Measurements from ENCODE around the gene CELF2. TPM values are rescaled to one million over a fixed set of nuclear protein-coding genes. Genes with fewer than 3 reads are reported as not detected.

Gene CELF2
- total and polyA plus RNA-seq, 2 donors from 2014 or later = 1.7 to 39.2 TPM

DNA sequence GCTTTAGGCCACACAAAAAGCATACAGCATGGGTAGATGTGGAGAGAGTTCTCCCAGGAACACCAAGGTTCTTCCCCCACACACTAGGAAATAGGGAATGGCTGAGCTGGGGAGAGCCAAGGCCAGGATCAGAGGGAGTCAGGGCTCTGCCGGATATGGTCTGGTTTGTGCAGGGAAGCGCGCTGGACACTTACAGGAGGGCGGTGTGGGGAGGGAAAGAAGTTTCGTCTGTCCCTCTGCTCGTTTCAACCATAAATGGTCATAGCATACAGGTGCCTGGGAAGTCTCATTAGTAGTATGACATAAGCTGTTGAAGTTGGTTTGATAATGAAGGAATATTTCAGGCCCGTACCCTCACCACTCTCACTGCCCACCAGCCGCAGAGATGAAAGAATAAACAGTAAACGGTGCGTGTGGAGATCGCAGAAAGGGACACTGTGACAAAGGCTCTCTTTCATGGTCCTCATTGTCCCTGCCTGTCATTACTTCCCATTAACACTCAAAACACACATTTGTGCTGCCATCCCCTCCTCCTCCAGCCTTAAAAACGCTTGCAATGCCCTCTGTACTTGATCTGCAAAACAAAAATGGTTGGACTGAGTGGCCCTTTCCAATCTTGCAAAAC is 207.2 kb downstream of the CELF2 start:
- Histone ChIP-seq H3K27ac (ENCODE audit: low read depth in 2 of 2, low read length in 2 of 2) (no peak overlapping the region), H3K9me3 (ENCODE audit: control insufficient read depth in 2 of 3, insufficient read depth in 1 of 3, low read length in 3 of 3) (no peaks in the 10 kb centered on the region), H3K36me3 (ENCODE audit: control insufficient read depth in 2 of 3, insufficient read depth in 3 of 3, low read length in 3 of 3) (no peaks in the 10 kb centered on the region), H3K4me3 (ENCODE audit: low read length in 3 of 3) (no peak overlapping the region), H3K27me3 (ENCODE audit: control insufficient read depth, insufficient read depth, low read length) (no peaks in the 10 kb centered on the region), H3K4me1 (ENCODE audit: control insufficient read depth in 2 of 3, insufficient read depth in 2 of 3, low read depth in 1 of 3, low read length in 3 of 3) (no peaks in the 10 kb centered on the region), H3K9ac (ENCODE audit: low read length in 3 of 3) (no peak overlapping the region)
- no peak for DNase-seq
- TF ChIP-seq, protein P1, sequence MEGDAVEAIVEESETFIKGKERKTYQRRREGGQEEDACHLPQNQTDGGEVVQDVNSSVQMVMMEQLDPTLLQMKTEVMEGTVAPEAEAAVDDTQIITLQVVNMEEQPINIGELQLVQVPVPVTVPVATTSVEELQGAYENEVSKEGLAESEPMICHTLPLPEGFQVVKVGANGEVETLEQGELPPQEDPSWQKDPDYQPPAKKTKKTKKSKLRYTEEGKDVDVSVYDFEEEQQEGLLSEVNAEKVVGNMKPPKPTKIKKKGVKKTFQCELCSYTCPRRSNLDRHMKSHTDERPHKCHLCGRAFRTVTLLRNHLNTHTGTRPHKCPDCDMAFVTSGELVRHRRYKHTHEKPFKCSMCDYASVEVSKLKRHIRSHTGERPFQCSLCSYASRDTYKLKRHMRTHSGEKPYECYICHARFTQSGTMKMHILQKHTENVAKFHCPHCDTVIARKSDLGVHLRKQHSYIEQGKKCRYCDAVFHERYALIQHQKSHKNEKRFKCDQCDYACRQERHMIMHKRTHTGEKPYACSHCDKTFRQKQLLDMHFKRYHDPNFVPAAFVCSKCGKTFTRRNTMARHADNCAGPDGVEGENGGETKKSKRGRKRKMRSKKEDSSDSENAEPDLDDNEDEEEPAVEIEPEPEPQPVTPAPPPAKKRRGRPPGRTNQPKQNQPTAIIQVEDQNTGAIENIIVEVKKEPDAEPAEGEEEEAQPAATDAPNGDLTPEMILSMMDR (IDR thresholded peaks at IDR 0.05; ENCODE audit: borderline replicate concordance, extremely low read depth, insufficient read depth) = no peak
- FAIRE-seq = no peak
- intact Hi-C loops (cut with DNase I) = no loop called here

DNA sequence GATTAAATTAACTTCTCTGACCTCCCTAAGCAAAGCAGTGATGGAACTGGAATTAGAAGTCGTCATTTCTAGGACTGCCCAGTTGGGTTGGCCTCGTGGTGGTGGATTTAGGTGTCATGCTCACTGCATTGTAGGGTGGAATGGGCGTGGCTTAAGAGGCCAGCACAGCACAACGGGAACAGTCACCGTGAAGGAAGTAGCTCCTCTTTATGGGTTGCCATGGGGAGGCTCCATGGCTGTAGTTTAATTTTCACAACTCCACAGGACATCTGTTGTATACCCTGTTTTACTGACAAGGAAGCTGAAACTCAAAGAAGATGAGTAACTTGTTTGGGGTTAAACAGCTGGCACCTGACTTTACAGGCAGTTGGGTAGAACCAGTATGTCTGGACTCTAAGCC is 208.3 kb downstream of the CELF2 start:
- no peaks in the 10 kb centered on the region for H3K27me3 ChIP-seq (ENCODE audit: control insufficient read depth, insufficient read depth, low read length)
- intact Hi-C loops (cut with DNase I) = no loop called here
- H3K9ac ChIP-seq (ENCODE audit: low read length in 3 of 3) = no peak overlapping the region
- H3K4me3 ChIP-seq (ENCODE audit: low read length in 3 of 3) = no peak overlapping the region
- FAIRE-seq = no peak
- no peaks in the 10 kb centered on the region for H3K4me1 ChIP-seq (ENCODE audit: control insufficient read depth in 2 of 3, insufficient read depth in 2 of 3, low read depth in 1 of 3, low read length in 3 of 3)
- TF ChIP-seq, protein P1 (IDR thresholded peaks at IDR 0.05; ENCODE audit: borderline replicate concordance, extremely low read depth, insufficient read depth) = no peak
- H3K27ac ChIP-seq (ENCODE audit: low read depth in 2 of 2, low read length in 2 of 2) = no peak overlapping the region
- no peak for DNase-seq
- no peaks in the 10 kb centered on the region for H3K9me3 ChIP-seq (ENCODE audit: control insufficient read depth in 2 of 3, insufficient read depth in 1 of 3, low read length in 3 of 3)
- no peaks in the 10 kb centered on the region for H3K36me3 ChIP-seq (ENCODE audit: control insufficient read depth in 2 of 3, insufficient read depth in 3 of 3, low read length in 3 of 3)

DNA sequence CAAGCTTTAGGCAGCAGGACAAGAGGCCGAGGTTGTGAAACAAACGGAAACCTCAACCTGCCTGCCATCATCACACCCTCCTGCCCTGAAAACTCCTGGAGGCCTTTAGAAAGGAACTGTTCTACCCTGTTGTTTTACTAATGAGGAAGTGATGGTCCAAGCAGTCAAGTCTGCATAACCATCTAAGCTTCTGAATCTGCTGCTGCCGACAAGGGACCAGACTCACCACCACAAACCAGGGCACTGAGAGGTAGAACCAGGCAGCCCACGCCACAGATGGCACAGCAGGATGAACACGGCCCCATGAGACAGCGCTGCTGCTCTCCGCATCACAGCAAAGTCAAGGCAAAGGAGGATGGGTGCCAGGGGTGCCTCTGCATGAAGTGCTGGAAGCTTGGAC is 209.4 kb downstream of the CELF2 start:
- FAIRE-seq = no peak
- Histone ChIP-seq H3K36me3 (ENCODE audit: control insufficient read depth in 2 of 3, insufficient read depth in 3 of 3, low read length in 3 of 3) (no peaks in the 10 kb centered on the region), H3K4me3 (ENCODE audit: low read length in 3 of 3) (no peak overlapping the region), H3K27ac (ENCODE audit: low read depth in 2 of 2, low read length in 2 of 2) (no peak overlapping the region), H3K9me3 (ENCODE audit: control insufficient read depth in 2 of 3, insufficient read depth in 1 of 3, low read length in 3 of 3) (no peaks in the 10 kb centered on the region), H3K9ac (ENCODE audit: low read length in 3 of 3) (no peak overlapping the region), H3K27me3 (ENCODE audit: control insufficient read depth, insufficient read depth, low read length) (no peaks in the 10 kb centered on the region), H3K4me1 (ENCODE audit: control insufficient read depth in 2 of 3, insufficient read depth in 2 of 3, low read depth in 1 of 3, low read length in 3 of 3) (no peaks in the 10 kb centered on the region)
- intact Hi-C loops (cut with DNase I) = no loop called here
- no peak for DNase-seq
- TF ChIP-seq, protein P1 (IDR thresholded peaks at IDR 0.05; ENCODE audit: borderline replicate concordance, extremely low read depth, insufficient read depth) = no peak

DNA sequence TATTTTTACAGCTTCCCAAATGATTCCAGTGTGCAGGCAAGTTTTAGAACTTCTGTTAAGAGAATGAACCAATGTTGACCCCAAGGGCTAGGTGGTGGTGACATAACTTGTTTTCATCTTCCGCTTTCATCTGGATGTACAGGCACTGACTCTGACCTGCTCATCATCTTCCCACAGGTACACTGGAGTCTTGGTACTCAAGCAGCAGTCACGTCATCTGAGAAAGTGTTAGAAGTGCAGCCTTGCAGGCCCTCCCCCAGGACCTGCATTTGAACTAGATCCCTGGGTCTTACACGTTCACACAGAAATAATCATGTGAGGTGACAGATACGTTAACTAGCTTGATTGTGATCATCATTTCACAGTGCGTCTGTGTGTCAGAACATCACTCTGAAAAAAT is 212.2 kb downstream of the CELF2 start:
- intact Hi-C loops (cut with DNase I) = no loop called here
- TF ChIP-seq, protein P1 (IDR thresholded peaks at IDR 0.05; ENCODE audit: borderline replicate concordance, extremely low read depth, insufficient read depth) = no peak
- no peaks in the 10 kb centered on the region for H3K36me3 ChIP-seq (ENCODE audit: control insufficient read depth in 2 of 3, insufficient read depth in 3 of 3, low read length in 3 of 3)
- DNase-seq (no peak), FAIRE-seq (no peak)
- no peaks in the 10 kb centered on the region for H3K27me3 ChIP-seq (ENCODE audit: control insufficient read depth, insufficient read depth, low read length)
- no peak overlapping the region for H3K4me3 ChIP-seq (ENCODE audit: low read length in 3 of 3)
- no peak overlapping the region for H3K9ac ChIP-seq (ENCODE audit: low read length in 3 of 3)
- H3K27ac ChIP-seq (ENCODE audit: low read depth in 2 of 2, low read length in 2 of 2) = no peak overlapping the region
- no peaks in the 10 kb centered on the region for H3K4me1 ChIP-seq (ENCODE audit: control insufficient read depth in 2 of 3, insufficient read depth in 2 of 3, low read depth in 1 of 3, low read length in 3 of 3)
- no peaks in the 10 kb centered on the region for H3K9me3 ChIP-seq (ENCODE audit: control insufficient read depth in 2 of 3, insufficient read depth in 1 of 3, low read length in 3 of 3)

Data from kidney (tissue), 14 donors.